ENCODE data around the gene CAMK2N1.
"Not testable (repeated sequence)": the region's sequence is repeated elsewhere in the genome, so short reads cannot be mapped to it uniquely, and the experiment has no call there.

CAMK2N1 gene

DNA sequence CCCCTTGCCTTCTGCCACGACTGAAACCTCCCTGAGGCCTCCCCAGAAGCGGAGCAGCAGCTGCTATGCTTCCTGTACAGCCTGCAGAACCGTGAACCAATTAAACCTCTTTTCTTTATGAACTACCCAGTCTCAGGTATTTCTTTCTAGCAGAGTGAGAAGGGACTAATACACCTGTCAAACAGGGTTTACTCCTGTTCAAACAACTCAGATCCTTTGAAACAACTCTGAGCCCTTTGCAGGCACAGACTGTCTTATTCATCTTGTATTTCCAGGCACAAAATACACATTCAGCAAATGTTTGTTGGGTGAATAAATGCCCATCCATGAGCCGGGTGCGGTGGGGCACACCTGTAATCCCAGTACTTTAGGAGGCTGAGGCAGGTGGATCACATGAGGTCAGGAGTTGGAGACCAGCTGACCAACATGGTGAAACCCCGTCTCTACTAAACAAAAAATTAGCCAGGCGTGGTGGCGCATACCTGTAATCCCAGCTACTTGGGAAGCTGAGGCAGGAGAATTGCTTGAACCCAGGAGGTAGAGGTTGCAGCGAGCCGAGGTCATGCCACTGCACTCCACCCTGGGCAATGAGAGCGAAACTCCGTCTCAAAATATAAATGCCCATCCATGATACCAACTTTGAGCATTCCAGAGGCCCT lies 10.8 kb upstream of the CAMK2N1 start:
- DNase-seq: not testable (repeated sequence)

- peak; percentile 72 for DNase-seq
Measured at GRCh38 chr1:20496241-20496661, 10.2 kb upstream of the CAMK2N1 start.

- no peak for DNase-seq
Measured at GRCh38 chr1:20495661-20496060, 9.7 kb upstream of the CAMK2N1 start.

- DNase-seq: peak; percentile 75
Measured at GRCh38 chr1:20494609-20495311, 8.8 kb upstream of the CAMK2N1 start.

DNA sequence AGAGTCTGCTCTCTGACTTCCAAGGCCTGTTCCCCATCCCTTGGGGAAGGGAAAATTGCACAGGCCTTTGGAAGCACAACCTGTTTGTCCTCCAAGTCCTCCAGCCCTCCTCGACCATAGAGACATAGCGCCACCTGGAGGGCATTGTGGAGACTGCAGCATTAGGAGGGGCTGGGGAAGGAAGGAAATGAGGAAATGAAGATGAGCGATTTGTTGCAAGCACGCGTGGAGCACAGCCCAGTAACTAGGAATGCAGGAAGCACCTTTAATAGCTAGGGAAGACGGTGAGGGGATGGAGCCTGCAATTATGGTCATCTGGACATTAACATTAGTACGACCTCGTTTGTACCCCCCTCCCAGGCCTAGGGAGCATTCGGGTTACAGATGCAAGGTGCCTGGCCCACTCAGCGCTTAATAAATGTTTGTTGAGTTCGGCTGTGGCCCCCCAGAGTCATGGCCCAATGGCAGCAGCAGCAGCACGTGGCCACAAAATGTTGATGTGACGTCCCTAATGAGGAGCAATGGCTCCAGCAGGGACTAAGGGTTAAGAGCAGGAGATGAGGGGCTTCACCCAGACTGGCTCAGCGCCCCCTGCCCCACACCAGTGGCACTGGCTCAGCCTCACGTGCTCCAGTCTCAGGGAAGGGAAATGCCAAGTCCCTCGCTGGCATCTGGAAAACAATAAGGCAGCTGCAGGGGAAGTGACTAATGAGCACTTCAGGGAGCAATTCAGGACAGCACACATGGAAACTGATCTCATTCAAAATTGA lies 8.0 kb upstream of the CAMK2N1 start:
- peak; percentile 84 for DNase-seq

DNA sequence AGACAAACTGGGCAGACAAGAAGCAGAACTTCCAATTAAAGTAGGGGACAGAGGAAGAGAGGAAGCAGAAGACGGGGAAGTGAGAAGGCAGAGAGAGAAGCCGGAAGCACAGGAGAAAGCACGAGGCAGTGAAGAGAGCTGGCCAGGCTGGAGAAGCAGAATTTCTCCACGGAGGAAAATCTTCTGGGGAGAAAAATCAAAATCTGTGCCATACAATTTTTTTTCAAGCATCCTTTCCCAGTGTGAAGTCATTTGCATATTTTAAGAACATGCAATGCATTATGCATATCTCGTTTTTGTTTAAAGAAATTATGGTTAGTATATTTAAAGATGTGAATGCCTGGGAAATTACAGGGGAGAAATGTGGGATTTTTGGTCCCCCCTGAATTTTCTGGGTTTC lies 7.3 kb upstream of the CAMK2N1 start:
- DNase-seq: no peak

GRCh38 chr1:20492751-20493150 lies 6.7 kb upstream of the CAMK2N1 start:
- DNase-seq: no peak

DNA sequence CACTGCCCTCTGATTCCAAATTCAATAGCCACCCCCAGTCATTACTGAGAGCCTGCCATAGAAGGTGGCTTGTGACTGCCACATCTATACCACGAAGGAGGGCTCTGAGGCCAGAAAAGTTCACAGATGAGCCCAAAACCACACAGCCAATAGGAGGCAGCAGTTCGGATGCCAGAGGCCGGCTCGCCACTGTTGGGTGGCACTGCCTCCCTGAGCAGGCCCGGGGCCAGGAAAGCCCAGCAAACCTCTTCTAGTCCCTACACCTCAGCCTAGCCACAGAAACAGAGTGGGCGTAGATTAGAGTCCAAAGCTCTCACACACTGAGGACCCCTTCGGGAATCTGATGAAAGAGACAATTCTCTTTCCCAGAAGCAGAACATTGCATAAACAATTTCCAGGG lies 5.9 kb upstream of the CAMK2N1 start:
- DNase-seq: no peak

DNA sequence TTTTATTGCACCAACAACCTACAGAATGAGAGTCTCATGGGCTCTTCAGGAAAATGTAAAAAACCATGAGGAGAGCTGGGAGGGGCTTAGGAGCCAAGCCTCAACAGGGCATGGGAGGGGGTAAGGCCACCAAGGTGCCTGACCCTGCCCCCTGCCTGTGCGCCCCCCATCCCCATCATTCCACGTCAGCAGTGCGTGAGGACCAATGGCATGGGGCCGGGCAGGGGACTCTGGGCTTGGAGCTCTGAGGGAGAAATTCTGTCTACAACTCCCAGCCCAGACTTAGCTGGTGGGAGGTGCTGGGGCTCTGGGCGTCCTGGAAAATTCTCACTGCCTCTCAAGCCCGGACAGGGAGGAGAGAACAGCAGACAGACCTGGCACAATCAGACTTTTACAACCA lies 5.2 kb upstream of the CAMK2N1 start:
- DNase-seq: no peak

DNA sequence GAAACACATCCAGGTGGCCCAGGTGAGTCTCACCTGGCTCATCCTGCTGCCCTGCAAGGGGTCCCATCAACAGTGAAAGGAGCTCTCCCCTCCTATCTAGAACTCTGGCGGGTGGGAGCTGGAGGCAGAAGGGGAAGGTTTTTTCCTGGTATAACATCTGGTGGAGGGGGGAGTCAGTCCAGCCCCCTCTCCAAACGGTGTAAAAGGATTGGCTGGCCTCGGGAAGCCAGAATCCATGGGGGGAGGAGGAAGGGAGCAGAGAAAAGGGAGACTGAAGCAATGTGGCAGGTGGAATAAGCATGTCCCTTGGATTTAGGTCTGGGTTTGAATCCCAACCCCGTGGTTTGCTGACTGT lies 1.2 kb upstream of the CAMK2N1 start:
- no peak for DNase-seq

DNA sequence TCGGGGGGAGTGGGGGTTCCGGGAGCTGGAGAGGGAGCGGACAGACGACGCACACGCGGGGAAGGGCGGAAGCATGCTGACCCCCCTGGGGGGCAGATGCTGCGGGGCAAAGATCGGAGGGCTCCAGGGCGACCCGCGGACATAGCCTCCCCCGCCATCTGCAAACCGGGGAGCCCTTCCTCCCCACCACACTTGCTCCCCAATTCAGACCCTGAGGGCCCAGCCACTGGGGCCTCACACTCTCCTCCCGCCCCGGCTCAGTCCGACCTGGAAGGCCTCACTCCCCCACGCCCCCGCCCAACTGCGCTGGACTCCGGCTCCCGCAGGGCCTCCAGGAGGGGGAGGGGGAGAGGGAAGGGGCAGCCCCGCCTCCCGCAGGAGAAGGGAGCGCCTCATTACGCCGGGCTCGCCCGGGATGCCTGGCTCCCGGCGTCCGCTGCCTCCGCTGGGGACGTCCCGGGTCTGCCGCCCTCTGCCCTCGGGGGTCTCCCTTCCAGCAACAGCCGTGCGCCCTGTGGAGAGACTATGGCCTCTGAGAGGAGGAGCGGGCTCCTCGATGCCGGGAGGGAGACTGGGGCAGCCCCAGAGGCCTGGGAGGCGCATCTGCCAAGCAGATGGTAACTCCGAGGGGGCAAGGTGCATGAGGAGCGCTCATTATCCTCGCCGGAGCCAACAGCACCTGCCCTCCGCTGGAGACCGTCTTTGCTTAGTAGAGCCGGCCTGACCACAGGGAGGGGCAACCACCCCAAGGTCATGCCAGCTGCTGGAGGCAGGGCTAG lies 636 bp upstream of the CAMK2N1 start:
- DNase-seq: peak; percentile 44

- DNase-seq: peak; percentile 17
Measured at GRCh38 chr1:20484519-20485462, 1.2 kb downstream of the CAMK2N1 start.

- DNase-seq: no peak
Measured at GRCh38 chr1:20483833-20484518, 2.0 kb downstream of the CAMK2N1 start.

DNA sequence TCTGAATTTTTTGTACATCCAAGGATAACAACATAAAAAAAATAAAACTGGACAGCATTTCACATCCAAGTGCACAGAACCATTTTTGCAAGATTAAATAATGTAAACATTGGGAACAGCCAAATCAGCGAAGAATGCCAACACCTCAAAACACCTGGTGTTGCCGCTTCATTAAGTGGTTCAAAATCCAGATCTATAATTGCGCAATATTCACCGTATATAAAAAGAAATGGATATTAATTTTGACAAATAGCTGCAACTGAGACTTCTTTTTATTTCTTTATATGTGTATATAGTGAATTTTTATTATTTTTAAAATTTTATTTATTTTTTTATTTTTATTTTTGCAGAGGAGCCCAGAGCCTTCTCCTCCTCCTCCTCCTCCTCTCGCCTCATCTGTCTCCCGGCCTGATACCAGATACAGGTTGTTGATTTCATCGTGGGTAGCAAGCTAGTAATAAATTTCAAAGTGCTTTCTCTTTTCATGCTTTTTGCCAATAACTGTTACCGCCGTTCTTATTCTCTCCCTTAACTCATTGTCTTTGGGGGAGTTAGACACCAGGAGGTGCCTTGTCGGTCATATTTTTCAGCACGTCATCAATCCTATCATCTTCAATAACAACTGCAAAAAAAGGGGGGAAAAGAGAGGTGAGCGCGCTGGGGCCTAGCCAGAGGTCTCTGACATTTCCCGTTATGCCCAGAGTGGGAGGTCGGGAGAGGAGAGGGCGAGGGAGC lies 2.7 kb downstream of the CAMK2N1 start:
- no peak for DNase-seq

GRCh38 chr1:20481643-20482498 lies 4.1 kb downstream of the CAMK2N1 start:
- no peak for DNase-seq

DNA sequence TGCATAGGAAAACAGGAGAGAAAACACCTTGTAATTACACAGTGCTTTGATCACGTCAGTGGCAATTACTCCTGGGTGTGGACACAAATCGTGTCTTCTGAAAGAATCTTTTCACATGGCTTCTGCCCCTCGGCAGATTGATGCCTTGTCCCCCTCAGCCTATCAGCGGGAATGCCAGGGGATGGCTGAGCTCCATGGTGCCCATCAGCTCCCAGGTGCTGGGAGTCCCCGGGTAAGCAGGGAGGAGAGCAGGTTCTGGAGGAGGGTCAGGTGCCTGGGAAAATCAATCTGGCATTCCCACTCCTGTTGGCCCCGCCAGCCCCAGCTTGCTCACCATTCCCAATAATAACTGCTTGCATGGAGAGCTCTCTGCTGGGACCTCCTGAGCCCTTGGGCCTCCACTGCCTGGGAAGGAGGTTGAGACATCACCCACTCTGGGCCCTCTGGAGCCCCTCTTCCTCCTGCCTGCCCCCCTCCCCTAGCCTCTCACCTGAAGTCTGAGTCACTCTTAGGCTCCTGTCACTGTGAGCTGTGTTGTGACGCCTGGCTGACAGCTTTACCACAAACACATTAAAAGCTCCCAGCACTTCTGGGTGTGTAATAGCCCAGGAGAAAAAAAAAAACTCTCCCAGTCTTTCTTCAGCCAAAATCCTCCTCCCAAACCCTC lies 4.9 kb downstream of the CAMK2N1 start:
- DNase-seq: no peak

- no peak for DNase-seq
Measured at GRCh38 chr1:20480243-20480944, 5.6 kb downstream of the CAMK2N1 start.

- DNase-seq: no peak
Measured at GRCh38 chr1:20479840-20480239, 6.2 kb downstream of the CAMK2N1 start.

Data from fibroblast of skin of scalp (primary cell).